Panc1 (cell line): Measurements from ENCODE around the gene STK24.

Experiments used
- CTCF ChIP-seq: fragments of 450-650 bp; IDR thresholded peaks from 2 replicates; pipeline ENCODE4 v1.5.1; 2017; ENCODE audit warnings: mild to moderate bottlenecking
- POLR2AphosphoS5 ChIP-seq: IDR thresholded peaks from 2 replicates; pipeline ENCODE4 v1.6.1; 2012; ENCODE audit warnings: mild to moderate bottlenecking, low read depth, low read length, moderate library complexity

GRCh38 chr13:98399756-98400155 is 177.2 kb downstream of the STK24 start:
- TF ChIP-seq CTCF (no peak), POLR2AphosphoS5 (no peak)
